ENCODE results near the gene CREB3L1. TPM values are rescaled to one million over a fixed set of nuclear protein-coding genes. Genes with fewer than 3 reads are reported as not detected.

CREB3L1 gene
- total and polyA plus RNA-seq, 2 of the 13 experiments (the other 11 are each of a cell fraction or from before 2014, with no cell fraction given): not detected

DNA sequence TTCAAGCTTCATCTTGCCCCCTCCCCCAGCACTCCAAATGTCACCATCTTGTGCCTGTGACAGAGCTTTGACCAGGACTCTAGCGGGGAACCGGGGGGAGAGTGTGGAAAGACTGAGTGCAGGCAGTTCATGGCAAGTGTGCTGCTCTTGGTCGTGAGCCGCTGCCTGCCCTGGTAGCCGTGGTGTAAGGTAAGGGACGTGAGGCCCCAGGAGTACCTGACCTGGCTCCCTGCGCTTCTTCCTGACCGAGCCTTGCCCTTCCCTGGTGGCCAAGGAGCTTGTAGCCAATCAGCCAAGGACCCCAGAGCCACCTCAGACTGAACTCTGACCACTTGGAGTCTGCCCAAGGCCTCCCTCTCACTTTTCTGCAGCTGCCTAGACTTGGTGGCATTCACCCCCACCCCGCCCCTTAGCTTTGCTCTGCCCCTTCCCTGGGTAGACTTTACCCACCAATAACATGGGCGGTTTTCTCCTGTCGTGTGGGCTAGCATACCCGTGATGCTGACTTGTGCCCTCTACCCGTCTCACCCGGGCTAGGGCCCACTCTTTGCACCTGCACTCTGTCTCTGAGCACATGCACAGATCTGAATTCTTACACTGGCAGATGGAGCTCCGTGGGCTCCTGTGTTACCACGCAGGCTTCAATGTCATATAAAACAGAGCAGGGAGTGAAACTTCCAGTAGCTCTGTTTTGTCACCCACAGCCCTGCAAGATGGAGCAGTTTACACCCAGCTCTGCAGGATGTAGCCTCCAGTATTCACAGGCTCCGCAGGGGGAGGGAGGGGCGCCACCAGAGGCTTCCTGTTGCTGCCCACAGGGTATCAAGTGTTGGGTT is 71.3 kb downstream of the CREB3L1 start (continued):
- TF ChIP-seq, protein P1, sequence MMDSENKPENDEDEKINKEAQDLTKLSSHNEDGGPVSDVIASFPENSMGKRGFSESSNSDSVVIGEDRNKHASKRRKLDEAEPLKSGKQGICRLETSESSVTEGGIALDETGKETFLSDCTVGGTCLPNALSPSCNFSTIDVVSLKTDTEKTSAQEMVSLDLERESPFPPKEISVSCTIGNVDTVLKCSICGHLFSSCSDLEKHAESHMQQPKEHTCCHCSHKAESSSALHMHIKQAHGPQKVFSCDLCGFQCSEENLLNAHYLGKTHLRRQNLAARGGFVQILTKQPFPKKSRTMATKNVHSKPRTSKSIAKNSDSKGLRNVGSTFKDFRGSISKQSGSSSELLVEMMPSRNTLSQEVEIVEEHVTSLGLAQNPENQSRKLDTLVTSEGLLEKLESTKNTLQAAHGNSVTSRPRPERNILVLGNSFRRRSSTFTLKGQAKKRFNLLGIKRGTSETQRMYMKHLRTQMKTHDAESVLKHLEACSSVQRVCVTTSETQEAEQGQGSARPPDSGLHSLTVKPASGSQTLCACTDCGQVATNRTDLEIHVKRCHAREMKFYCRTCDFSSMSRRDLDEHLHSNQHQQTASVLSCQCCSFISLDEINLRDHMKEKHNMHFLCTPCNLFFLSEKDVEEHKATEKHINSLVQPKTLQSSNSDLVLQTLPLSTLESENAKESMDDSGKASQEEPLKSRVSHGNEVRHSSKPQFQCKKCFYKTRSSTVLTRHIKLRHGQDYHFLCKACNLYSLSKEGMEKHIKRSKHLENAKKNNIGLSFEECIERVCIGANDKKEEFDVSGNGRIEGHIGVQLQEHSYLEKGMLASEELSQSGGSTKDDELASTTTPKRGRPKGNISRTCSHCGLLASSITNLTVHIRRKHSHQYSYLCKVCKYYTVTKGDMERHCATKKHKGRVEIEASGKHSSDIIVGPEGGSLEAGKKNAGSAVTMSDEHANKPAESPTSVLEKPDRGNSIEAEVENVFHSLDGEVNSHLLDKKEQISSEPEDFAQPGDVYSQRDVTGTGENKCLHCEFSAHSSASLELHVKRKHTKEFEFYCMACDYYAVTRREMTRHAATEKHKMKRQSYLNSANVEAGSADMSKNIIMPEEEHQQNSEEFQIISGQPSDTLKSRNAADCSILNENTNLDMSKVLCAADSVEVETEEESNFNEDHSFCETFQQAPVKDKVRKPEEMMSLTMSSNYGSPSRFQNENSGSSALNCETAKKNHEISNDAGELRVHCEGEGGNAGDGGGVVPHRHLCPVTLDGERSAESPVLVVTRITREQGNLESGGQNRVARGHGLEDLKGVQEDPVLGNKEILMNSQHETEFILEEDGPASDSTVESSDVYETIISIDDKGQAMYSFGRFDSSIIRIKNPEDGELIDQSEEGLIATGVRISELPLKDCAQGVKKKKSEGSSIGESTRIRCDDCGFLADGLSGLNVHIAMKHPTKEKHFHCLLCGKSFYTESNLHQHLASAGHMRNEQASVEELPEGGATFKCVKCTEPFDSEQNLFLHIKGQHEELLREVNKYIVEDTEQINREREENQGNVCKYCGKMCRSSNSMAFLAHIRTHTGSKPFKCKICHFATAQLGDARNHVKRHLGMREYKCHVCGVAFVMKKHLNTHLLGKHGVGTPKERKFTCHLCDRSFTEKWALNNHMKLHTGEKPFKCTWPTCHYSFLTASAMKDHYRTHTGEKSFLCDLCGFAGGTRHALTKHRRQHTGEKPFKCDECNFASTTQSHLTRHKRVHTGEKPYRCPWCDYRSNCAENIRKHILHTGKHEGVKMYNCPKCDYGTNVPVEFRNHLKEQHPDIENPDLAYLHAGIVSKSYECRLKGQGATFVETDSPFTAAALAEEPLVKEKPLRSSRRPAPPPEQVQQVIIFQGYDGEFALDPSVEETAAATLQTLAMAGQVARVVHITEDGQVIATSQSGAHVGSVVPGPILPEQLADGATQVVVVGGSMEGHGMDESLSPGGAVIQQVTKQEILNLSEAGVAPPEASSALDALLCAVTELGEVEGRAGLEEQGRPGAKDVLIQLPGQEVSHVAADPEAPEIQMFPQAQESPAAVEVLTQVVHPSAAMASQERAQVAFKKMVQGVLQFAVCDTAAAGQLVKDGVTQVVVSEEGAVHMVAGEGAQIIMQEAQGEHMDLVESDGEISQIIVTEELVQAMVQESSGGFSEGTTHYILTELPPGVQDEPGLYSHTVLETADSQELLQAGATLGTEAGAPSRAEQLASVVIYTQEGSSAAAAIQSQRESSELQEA (CRISPR knock-in tag; IDR thresholded peaks at IDR 0.05; ENCODE audit: not compliant biosample characterization): no peak
- no peak for TF ChIP-seq FOXO1 (CRISPR knock-in tag; IDR thresholded peaks at IDR 0.05)
- TF ChIP-seq ZNF572 (CRISPR knock-in tag; IDR thresholded peaks at IDR 0.05): 0 out of 2 replicates have a peak, but pooled peaks have one; percentile 44
